Stromal cell of bone marrow (primary cell): ENCODE data around the gene MAPT.
"Not testable (repeated sequence)": the region's sequence is repeated elsewhere in the genome, so short reads cannot be mapped to it uniquely, and the experiment has no call there.

Experiments used
- DNase-seq: peaks from one replicate; pipeline ENCODE4 v3.0.0-alpha.2; 2012; ENCODE audit warnings: low read depth

MAPT gene

DNA sequence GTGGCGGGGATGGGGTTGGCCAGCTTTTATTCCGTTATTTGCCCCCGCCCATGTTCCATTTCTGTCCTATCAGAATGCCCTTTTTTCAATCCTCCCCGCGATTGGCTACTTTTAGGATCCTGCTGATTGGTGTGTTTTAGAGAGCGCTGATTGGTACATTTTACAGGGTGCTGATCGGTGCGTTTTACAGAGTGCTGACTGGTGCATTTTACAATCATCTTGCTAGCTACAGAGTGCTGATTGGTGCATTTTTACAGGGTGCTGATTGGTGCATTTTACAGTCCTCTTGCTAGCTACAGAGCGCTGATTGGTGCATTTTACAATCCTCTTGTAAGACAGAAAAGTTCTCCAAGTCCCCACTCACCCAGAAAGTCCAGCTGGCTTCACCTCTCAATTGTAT is 32.2 kb upstream of the MAPT start:
- DNase-seq: not testable (repeated sequence)

DNA sequence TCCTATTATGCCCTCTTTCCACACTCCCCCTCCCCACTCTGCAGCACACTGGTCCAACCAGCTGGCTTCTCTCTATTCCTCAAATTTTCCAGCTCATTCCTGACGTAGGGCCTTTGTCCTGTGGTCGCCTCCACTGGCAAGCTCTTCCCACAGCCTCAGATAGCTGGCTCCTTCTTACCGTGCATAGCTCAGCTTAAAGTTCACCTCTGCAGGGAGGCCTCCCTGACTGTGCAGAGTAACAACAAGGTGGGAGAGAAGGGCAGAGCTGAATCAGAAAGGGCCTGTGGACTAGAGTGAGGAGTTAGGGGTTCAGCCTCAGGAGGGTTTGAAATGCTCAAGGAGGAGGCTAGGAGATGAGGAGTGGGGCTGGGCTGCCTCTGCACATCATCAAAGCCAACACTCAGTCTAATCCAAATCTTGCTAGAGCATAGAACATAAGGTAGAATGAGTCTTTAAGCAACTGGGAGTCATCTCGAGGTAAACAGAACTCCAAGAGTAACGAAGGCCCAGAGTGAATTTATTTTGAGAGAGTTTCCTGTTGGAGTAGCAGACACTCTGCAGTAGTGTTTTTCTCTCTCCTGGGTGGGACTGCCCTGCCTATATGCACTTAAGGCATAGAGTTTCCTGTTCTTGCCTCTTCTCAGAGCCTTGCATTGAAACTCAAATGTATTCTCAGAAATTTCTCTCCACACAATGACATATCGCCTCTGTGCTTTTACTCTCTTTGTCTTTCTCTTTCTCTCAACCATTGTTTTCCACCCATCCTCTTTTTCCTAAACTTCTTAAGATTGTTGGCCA is 30.3 kb upstream of the MAPT start:
- no peak for DNase-seq

DNA sequence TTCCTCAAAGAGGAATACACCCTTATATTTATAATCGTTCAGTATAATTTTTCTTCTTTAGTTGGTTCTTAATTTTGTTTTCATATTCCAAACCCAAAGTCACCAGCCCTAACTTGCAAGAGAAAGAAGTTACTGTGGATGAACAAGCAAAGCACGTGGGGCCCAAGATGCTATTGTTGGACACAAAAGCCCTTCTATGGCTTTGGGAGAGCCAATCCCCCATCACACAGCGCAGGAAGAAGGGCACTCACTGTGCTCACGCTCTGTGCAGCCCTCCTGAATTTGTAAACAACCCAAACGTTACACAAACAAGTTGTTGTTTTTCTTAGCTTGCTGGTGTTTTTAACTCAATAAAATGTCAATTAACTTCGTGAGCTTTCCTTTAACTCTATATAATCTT is 27.2 kb upstream of the MAPT start:
- DNase-seq: no peak

DNA sequence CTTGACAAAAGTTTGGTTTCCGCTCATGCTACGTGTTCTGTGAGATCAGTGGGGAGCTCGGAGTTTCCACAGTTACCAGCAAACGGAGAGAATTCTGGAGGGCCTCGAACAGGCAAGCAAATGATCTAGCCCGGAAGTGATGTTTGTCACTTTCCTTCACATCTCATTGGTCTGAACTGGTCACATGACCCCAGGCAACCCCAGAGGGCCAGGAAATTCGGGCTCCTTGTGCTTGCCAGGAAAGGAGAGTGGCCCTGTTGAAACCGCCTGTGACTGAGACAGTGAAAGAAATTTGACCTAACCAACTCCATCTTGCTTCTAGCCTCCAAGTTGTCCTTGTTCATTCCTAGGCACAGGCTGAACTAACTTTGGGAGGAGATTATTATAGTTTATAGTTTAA is 26.7 kb upstream of the MAPT start:
- DNase-seq: no peak

DNA sequence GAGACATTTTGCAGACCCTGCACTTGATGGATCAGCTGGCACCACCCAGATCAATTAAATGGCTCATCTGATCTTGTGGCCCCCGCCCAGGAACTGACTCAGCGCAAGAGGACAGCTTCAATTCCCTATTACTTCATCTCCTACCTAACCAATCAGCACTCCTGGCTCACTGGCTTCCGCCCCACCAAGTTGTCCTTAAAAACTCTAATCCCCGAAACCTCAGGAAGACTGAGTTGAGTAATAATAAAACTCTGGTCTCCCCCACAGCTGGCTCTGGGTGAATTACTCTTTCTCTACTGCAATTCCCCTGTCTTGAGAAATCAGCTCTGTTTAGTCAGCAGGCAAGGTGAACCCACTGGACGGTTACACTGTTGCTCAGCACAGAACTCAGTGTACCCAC is 26.1 kb upstream of the MAPT start:
- no peak for DNase-seq

DNA sequence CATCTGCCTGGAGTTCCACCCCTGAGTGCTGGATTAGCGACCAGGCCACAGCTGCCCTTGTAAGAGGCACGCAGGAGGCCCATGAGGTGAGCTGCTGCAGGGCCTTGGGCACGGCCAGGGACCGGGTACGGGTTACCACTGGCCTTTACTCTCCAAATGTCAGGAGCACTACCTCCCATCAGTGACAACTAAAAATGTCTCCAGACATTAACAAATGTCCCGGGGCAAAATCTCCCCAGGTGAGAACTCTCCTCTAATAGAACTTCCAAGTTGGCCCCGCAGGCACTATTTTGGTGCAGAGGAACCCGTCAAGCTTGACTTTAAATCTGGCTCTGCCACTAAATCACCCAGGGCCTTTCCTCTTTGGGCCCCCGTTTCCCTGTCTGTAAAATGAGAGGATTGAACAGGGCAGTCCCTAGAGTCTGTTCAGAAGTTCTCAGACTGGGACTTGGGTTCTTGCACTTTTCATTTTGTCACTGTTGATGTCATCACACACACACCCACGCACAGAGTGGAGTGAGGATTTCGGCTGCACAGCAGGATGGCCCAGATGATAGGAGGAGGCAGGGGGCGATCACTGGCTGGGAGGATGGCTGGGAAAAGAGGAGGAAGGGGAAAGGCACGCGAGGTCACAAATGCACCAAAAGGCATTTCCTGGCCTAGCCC is 24.5 kb upstream of the MAPT start:
- DNase-seq: no peak

DNA sequence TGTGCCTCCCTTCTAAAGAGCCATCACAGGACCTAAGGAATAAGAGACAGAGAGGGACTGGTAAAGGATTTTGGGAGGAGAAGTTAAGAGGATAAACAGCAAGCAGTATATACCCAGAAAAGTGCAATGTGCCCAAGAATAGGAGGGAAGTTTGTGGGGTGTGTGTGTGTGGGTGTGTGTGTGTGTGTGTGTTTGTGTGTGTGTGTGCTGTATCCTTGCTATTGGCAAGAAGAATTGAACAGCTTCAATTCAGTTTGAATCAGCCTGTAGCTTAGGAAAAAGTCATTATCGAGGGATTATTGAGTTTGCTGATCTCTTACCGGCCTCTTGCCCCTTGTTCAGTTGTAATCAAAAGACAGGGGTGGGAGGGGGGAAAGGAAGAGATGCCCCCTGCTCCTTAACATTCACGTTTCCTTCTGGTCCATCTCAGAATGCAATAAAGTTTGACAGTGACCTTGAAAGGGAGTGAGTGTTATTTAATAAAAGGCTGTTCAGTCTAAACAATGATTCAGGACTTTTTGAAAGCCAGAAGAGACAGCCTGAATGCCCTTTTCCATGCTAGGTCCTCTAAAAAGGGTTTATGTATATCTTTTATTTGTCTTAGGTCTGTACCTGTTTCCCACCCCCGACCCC is 23.9 kb upstream of the MAPT start:
- DNase-seq: no peak

DNA sequence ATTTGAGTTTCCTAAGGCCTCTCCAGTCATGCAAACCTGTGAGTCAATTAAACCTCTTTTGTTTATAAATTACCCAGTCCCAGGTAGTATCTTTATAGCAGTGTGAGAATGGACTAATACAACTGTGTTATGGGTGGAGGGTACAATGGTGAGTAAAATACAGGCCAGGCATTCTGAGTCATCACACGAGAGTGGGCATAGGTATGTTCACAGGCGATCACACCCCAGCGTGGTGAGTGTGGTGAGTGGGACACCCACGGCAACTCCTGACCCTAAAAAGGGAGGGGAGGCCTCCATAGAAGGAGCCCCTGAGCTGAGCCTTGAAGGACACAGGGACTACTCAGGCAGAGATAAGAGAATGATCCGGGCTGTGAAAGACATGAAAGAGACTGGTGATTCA is 22.6 kb upstream of the MAPT start:
- DNase-seq: no peak

DNA sequence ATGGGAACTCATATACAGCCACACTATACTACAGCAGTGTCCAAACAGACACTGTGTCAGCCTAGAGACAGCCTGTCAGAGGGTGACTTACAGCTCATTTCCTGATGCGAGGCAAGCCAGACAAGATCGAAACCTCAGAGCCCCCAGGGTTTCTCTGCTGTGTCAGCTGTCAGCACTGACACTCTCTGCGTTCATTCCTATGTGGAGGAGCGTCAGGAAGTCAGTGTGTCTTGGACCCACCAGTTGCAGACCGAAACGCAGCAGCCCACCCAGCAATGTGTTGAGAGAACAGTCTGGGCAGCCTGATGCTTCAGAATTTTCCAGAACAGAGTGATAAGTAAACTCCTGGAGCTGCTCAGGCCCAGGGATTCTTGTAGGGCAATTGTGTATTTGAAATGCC is 20.6 kb upstream of the MAPT start:
- DNase-seq: no peak

DNA sequence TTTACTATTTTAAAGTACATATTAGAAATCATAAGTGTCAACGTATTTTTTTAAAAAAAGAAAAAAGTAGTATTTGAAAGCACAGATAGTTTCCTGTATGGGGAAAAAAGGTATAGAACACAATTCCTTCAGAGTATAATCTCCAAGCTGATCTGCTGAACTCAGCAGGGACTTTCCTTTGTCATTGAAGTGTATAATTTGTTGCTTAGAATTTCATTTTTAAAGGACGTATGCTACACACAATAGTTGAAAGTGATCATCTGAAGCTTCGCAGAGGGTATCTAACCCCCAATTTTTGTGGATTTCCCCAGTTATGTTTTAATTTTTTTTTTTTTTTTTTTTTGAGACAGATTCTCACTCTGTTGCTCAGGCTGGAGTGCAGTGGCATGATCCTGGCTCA is 20.2 kb upstream of the MAPT start:
- DNase-seq: no peak

DNA sequence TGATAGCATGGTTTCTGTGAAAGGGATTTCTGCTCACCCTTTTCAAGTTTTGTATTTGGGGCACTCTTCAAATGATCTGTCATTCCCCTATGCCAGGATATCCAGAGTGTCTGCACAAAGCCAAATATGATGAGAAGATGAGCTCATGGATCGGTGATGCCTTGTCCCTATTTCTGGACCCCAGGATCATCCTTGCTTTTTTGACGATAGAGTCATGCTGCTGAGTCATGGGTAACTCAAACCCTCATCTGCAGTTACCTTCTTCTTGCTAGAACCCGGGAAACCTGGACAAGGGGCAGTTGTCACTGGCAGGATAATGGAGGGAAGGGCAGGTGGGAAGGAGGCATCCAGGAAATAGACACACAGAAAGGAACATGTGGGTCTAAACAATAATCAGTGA is 17.8 kb upstream of the MAPT start:
- DNase-seq: no peak

DNA sequence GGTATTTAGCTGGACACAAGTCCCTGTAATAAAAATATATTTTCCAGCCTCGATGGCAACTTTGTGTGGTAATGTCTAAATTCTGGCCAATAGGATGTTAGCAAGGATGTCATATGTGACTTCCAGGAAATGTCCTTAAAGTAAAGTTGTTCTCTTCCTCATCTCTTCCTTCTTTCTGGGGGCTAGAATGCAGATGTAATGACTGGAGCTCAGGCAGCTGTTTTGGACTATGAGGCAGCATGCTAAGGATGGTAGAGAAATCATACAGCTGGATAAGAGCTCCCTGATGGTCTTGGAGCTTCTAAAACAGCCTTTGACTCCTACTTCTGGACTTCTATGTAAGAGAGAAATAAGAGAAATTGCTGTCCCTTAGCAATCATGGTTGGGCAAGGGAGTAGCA is 16.9 kb upstream of the MAPT start:
- no peak for DNase-seq

DNA sequence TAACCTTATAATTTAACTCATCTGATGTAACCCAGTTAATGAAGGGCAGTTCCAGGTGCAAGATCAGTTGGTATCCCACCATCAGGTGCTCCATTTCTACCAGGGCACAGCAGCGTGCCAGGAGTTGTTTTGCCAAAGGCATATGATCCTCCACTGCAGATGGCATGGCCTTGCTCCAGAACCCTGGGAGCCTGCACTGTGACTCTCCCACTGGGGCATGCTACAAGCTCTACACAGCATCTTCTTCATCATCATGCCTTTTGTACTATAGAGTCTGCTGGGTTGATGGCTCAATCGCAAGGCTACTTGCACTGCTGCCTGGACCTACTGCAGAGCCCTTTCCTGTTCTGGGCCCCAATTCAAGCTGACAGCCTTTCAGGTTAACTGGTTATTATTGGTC is 11.3 kb upstream of the MAPT start:
- DNase-seq: no peak

DNA sequence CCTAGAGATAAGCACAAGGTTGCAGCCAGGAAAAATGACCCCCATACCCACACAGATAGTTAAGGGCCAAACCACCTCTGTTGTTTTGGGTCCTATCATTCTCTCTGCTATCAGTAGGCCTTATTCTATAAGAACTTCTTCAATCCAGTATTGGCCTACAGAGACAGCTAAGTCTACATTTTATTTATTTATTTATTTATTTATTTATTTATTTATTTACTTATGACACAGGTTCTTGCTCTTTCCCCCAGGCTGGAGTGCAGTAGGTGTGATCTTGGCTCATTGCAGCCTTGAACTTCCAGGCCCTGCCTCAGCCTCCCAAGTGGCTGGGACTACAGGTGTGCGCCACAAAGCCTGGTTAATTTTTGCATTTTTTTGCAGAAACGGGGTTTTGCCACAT is 7.5 kb upstream of the MAPT start:
- no peak for DNase-seq

DNA sequence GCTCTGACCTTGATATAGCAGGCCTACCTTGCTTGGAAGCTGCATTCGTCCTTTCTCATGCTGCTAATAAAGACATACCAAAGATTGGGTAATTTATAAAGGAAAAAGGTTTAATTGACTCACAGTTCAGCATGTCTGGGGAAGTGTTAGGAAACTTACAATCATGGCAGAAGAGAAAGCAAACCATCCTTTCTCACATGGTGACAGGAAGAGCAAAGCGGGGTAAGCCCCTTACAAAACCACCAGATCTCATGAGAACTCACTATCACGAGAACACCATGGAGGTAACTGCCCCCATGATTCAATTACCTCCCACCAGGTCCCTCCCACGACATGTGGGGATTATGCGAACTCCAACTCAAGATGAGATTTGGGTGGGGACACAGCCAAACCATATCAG is 6.0 kb upstream of the MAPT start:
- no peak for DNase-seq

DNA sequence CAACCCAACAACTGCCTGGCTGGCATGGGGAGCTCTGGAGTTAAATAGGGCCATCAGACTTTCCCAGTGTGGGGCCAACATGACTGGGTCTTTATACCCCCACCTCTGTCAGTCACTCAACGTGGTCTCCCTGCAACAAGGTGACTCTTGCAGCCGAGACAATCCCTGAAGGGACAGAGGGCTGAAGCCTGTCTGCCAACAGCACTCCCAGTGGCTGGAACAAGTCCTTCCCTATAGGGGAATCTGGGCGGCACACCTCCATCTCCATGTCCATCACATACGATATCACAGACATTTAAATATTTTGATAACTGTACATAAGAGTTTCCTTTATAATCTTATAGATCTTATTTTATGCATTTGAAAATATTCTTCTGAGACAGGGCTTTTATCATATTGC is 4.8 kb upstream of the MAPT start:
- DNase-seq: no peak

DNA sequence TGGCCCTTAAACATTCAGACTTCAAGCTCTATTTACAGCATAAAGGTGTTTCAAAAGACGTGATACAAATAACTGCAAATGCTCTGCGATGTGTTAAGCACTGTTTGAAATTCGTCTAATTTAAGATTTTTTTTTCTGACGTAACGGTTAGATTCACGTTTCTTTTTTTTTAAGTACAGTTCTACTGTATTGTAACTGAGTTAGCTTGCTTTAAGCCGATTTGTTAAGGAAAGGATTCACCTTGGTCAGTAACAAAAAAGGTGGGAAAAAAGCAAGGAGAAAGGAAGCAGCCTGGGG is 681 bp upstream of the MAPT start:
- DNase-seq: no peak

DNA sequence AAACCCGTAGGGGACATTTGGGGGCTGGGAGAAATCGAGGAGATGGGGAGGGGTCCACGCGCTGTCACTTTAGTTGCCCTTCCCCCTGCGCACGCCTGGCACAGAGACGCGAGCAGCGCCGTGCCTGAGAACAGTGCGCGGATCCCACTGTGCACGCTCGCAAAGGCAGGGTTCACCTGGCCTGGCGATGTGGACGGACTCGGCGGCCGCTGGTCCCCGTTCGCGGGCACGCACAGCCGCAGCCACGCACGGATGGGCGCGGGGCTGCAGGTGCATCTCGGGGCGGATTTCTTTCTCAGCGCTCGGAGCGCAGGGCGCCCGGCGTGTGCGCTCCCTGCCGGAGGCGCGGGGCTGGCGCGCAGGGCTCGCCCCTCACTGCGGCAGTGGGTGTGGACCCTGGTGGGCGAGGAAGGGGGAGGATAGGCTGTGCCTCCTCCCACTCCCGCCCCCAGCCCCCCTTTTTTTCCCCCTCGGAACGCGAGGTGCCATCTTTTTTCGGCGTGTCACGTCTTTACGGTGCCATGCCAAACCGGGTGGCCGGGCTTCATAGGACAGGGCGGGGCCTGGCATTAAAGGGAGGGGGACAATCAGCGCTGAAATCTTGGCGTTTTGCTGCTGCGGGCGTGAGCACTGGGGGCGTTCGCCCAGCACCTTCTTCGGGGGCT is 1.1 kb downstream of the MAPT start:
- no peak for DNase-seq

DNA sequence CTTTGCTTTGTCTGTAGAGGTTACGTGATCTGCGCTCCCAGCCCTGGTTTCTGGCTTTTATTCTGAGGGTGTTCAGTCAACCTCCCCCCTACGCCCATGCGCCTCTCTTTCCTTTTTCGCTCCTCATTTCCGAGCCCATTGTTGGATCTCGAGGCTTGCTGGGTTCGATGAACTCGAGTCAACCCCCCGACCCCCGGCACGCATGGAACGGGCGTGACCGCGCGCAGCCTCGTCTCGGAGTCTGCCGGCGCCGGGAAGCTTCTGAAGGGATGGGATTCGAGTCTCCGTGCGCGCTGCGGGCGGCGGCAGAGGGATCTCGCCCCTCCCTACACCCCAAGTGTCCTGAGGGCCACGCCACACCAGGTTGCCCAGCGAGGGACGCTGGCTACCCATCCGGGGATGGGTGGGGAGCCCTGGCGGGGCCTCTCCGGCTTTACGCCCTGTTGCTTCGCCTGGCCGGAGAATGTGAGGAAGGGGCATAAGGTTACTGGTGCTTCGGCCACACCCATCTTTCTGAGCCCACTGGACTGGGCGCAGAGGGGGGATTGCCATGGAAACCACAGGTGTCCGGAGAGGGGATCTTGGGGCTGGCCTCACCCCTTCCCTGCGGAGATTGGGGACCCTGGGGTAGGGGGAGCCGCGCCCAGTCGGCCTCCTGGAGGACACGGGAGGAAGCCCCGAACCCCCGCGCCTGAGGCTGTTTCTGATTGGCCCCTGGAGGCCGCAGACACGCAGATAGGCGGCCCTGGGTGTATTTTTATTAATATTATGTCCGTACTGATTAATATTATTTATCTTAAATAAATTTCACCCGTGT is 1.8 kb downstream of the MAPT start:
- DNase-seq: no peak

DNA sequence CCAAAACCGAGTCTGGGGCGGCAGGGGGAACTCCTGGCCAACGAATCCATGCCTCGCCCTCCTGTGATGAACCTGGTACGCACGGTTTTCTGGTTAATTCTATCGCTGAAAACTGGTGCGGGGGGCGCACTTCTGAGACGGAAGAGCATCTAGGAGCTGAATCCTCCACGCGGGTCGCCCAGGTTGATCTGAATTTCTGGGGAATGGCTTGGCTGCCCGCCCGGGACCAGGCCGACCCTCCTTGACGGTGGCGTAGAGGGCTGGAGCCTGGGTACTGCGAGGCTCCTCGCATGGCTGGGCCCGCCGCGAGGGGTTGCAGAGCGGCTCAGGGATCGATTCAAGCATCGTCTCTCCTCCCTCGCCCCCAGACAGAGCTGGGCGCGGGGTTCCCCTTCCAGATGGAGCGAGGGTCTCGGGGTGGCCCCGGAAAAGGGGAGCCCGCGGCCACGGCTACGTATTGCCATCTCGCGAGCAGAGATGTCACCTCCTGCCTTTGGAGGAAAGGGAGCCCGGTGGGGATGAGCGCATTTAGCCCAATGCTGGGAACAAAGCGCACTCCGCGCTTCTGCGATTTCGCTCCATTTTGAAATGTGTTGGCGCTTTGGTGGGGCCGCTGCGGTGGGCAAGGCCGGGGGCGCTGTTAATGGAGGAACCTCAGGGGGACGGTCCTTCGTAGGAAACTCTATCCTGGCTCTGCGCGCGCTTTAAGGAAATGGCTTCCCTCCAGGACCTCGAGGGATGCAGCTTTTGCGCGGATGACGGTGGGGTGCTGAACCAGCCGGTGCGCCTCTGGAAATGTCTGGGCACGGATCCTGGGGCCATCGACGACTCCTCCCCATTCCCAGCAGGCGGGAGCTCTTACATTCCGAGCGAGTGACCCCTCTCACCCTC is 2.7 kb downstream of the MAPT start:
- no peak for DNase-seq

DNA sequence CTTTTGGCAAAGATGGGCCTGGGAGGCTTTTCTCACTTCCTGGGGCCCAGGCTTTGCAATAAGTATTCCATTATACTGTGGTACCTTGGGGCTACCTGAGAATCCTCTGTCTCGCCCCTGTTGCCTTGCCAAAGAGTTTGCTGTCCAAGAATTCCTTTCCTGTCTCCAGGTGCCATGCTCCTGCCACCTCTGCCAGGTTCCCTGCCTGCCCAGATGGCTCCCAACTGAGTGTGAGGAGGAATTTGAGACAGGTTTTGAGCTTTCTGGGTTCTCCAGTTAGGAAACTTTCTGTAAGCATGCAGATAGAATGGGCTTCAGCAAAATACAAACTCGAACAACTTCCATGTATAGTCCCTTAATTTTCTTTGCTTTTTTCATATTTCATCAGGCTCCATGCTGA is 5.8 kb downstream of the MAPT start:
- DNase-seq: no peak
